HG03045 (cell line): ENCODE data around the gene PMS2.
"Not testable (repeated sequence)": the region's sequence is repeated elsewhere in the genome, so short reads cannot be mapped to it uniquely, and the experiment has no call there.

ENCODE experiments used
- ATAC-seq: cut with Tn5 transposase; IDR thresholded peaks from one replicate; pipeline ENCODE4 v1.9.1; 2021; ENCODE audit warnings: mild to moderate bottlenecking, moderate library complexity; ENCODE audit not compliant: unreplicated experiment

PMS2 gene

GRCh38 chr7:6008668-6009611 is at the start of gene PMS2, which contains the start of gene AIMP2:
PMS2 (minus strand) TSS chr7:6009049; CDS start chr7:6009019, 30 bp downstream.
AIMP2 (plus strand) TSS chr7:6009272; CDS start chr7:6009364, 92 bp downstream.
- peak; percentile 97 for ATAC-seq

- no peak for ATAC-seq
Measured at GRCh38 chr7:6057316-6058129, 48.7 kb upstream of the PMS2 start.

GRCh38 chr7:6056616-6057015 is 47.8 kb upstream of the PMS2 start:
- ATAC-seq, result no peak

- ATAC-seq, result not testable (repeated sequence)
Measured at GRCh38 chr7:6051185-6051584, 42.3 kb upstream of the PMS2 start.

- ATAC-seq, result no peak
Measured at GRCh38 chr7:6049780-6050179, 40.9 kb upstream of the PMS2 start.

GRCh38 chr7:6035686-6036085 is 26.8 kb upstream of the PMS2 start:
- ATAC-seq, result no peak

GRCh38 chr7:6035165-6035564 is 26.3 kb upstream of the PMS2 start:
- ATAC-seq, result no peak

GRCh38 chr7:6032641-6033040 is 23.8 kb upstream of the PMS2 start:
- no peak for ATAC-seq

GRCh38 chr7:6032167-6032566 is 23.3 kb upstream of the PMS2 start:
- ATAC-seq, result no peak

- ATAC-seq, result no peak
Measured at GRCh38 chr7:6031567-6031966, 22.7 kb upstream of the PMS2 start.

- no peak for ATAC-seq
Measured at GRCh38 chr7:6030988-6031387, 22.1 kb upstream of the PMS2 start, which contains the start of gene ANKRD61. ANKRD61 (plus strand) TSS chr7:6031376; CDS start chr7:6031376, 0 bp downstream.

GRCh38 chr7:6028563-6028962 is 19.7 kb upstream of the PMS2 start:
- ATAC-seq, result no peak

- no peak for ATAC-seq
Measured at GRCh38 chr7:6027806-6028365, 19.0 kb upstream of the PMS2 start.

- ATAC-seq, result peak; percentile 33
Measured at GRCh38 chr7:6026820-6027311, 18.0 kb upstream of the PMS2 start.

- peak; percentile 71 for ATAC-seq
Measured at GRCh38 chr7:6026011-6026819, 17.4 kb upstream of the PMS2 start.

GRCh38 chr7:6023974-6024435 is 15.2 kb upstream of the PMS2 start:
- ATAC-seq, result no peak

- ATAC-seq, result no peak
Measured at GRCh38 chr7:6022707-6023106, 13.9 kb upstream of the PMS2 start.

GRCh38 chr7:6020371-6021286 is 11.8 kb upstream of the PMS2 start:
- ATAC-seq, result no peak

- no peak for ATAC-seq
Measured at GRCh38 chr7:6016653-6016966, 7.8 kb upstream of the PMS2 start.
